GM04503 (cell line): ENCODE results near the gene PPP2R5B.

Source experiments
- DNase-seq: peaks from one replicate; pipeline ENCODE4 v3.0.0-alpha.2; 2012; ENCODE audit warnings: low read depth

PPP2R5B gene

DNA sequence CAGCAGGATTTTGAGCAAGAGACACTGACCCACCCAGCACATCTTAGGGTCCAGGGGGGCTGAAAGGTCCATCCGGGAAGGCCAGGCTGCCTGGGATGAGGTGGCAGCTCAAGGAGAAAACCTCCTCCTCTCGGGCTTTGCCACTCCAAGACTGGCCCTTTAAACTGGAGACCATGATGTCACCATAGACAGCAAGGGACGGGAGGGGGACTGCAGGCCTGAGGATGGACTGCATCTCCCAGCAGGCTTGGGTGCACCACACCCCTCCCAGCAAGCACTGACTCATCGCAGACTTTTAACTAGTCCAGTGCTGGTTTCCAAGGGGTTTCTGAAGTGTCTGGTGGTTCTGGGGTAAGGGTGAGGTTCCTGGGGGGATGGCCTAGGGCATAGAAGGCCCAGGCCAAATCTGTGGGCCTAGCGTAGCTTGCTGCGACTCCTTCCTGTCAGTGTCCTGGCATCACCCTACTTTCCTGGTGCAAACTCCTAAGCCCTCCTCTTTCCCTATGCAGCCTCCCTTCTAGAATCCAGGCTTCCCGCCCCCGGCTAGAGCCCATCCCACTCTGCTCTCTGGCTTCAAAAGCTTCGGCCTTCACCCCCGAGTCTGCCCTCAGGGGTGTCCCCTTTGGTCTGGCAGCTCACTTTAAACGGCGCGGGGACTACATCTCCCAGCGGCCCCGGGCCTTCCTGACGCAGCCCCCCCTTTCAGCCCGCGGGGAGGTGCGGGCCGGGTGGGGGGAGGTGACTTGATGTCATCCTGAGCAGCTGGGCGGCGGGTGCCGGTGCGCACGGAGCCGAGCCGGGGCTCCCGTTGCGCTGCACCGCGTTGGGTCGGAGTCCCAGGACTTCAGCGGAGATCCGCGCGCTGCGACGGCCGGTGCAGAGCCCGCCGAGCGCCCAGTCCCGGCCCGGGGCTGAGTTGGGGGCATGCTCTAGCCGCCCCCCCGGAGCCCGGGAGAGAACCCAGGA lies at the start of gene PPP2R5B:
Gene PPP2R5B, plus strand, starts transcription at position 746 of the 966 bp plus-strand sequence. CDS start 1,046 bp downstream, outside the sequence.
- DNase-seq = peak; percentile 77

DNA sequence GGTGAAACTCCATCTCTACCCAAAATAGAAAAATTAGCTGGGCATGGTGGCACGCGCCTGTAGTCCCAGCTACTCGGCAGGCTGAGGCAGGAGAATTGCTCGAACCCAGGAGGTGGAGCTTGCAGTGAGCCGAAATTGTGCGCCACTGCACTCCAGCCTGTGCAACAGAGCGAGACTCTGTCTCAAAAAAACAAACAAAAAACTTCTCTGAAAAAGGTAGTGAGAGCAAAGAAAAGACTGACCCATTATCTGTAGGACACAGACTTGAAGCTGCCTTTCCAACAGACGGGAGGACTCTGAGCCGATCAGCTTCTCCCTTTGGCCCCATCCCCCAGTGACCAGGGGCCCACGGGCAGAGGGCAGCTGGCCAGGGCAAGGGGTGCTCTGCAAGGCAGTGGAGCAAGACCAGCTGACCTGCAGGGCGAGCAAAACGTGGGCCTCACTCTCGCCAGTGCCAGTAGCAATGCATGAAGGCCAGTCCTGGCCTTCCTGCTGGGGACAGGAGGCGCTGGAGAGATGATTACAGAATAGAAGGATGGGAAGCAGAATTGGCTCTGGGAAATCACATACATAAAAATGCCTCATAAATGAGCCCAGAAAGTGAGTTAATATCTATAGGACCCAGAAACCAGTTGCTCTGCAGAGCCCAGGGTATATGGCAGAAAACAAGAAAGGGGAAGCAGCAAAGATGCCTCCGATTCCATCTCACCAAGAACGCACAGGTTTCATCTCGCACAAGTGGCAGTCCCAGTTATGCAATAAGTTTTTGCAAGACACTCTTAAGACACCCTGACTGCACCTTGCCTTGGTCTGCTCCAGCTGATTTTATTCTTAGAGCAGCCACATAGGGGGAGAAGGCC lies 48.9 kb upstream of the PPP2R5B start:
- DNase-seq = no peak

DNA sequence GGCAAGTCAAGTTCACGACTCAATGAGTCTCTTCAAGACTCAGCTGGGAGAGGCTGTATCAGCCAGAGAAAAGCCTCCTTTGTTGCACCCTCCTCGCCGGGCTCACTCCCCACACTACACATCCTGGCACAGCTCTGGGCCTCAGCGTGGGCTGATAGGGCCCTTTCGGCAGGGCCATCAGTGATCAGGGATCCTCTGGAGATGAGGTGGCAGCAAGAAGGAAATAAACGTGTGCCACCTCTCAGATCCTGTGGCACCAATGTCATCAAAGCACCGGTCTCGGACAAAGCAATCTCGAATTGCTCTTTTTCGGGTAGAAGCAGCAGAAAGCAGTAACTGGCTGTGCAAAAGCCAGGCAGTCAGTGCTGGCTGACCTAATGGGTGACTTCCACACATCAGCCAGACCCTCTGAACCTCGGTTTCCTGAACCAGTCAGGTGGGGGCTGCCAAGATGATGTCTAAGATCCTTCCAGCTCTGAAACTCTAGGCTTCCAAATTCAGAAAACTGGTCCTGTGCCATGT lies 48.2 kb upstream of the PPP2R5B start:
- no peak for DNase-seq

DNA sequence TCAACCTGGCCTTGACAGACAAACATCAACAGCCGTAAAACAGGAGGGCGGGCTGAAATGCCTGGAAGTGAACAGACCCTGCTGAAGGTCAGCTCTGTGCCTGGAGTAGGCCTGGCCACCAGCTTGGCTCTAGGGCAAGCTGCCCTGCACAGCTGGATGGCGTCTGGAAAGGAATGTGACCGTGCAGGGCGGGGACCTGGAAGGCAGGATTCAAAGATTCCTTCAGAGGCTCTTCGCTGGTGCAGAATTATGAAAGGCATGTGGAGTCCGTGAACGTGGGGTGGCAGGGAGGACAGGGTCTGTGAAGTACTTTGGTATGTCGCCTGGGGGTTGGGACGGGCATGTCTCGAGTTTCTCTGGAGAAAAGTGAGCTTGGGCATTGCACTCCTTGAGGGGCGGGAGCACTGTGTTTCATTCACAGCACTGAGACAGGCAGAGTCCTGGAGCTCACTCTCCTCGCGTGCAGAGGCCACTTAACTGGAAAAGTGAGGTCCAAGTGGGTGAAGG lies 47.6 kb upstream of the PPP2R5B start:
- DNase-seq = no peak

DNA sequence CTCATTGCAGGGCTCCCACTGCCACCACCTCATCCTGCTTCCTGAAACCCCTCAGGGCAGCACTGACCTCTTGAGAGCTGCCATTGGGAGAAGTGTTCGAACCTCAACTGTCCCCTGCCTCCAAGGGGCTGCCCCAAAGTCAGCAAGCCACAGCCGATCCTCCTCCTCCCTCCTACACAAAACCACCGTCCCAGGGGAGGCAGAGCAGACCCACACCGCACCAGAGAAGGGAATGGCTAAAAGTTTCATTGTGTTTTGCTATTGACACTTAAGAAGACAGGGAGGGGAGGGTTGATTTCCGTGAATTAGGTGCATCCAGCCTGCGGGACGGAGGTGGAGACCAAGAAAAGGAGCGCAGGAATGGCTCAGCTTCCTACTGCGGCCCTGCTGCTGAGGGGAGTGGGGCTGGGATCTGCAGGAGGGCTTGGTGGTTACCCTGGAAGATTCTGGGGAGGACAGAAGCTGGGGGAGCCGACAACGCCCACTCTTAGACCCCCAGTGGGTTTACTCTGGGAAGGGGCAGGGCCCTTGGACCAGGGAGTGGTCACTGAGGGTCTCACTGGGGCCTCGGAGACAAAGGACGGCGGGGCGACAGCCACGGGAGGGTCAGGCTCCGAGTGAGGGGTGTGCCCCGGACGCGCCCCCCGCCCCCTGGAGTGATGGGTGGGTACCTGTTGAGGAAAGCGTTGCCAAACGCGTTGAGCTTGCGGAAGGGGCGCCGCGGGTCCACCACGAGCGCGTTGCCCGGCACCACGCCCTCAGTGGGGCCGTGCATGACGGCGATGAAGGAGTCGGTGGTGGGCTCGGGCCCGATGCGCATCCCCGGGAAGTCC lies 46.9 kb upstream of the PPP2R5B start:
- no peak for DNase-seq

DNA sequence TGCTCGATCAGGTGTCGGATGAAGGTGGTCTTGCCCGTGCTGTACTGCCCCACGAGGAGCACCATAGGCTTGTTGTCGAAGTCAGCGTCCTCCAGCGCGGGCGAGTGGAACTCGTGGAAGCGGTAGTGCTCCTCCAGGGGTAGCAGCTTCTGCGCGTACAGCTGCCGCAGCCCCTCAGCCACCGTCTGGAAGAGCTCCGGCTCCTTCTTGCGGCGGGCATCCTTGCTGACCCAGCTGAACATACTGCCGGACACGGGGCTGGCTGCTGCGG lies 46.3 kb upstream of the PPP2R5B start:
- DNase-seq = no peak

DNA sequence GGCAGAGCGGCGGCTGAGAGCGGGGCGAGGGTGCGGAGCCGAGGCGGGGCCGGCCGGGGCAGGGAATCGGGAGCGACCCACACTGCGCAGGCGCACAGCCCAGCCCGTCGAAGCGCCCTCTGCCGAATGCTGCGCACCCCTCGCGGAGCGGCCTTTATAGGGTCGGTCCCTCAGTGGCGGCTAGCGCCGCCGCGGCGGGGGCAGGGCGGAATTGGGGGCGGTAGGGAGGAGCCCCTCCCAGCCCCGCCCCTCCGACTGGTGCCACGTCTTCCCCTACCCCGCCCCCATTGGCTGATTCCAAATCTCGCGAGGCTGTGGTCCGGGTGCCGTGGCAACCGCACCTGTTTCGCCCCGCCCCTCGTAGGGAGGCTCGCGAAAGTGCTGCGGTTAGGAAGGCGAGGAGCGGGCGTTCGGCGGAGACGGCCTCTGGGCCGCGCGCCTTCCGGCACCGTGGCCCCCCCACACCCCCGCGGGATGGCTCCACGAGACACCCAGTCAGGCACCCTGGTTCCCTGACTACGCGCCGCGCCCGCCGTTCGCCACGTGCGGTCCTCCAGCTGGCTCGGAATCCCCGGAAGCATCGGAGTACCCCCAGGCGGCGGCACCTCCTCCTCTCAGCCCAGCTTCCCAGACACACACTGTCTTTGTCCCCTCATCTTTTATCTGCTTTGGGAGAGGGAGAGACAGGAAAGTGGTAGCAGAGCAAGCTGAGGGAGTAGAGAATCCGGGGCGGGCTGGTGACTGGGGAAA lies 45.8 kb upstream of the PPP2R5B start, which contains the start of gene EHD1:
Gene EHD1, minus strand, starts transcription at position 128 of the 750 bp plus-strand sequence. CDS start 157 bp downstream, outside the sequence.
- DNase-seq = no peak

DNA sequence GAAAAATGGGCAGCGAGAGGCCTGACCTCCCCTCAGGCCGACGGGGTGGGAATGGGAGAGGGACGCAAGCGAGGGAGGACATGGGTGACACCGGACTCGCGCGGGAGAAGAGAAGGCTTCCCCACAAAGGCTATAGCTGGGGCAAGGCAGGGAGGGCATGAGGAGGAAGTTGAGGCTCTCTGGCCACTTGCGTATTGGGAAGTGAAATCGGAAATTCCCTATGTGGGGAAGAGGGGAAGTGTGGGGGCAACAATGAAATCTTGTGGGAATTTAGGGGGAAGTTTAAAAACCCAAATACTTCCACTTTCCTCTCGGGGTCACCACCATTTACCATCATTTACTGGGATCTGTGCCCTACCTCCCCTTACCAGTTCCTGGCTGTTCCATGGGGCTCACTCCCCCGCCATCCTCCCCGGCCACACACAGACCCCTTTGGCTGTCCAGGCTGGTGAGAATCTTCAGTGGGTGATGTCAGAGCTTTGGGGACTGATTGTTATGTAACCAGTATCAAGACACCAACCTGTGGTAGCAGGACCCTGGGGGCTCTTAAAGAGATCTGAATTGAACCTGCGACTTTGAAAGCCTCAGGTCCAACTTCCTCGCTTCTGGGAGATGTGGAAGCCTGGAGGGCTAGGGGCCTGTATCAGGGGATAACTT lies 45.1 kb upstream of the PPP2R5B start:
- no peak for DNase-seq

DNA sequence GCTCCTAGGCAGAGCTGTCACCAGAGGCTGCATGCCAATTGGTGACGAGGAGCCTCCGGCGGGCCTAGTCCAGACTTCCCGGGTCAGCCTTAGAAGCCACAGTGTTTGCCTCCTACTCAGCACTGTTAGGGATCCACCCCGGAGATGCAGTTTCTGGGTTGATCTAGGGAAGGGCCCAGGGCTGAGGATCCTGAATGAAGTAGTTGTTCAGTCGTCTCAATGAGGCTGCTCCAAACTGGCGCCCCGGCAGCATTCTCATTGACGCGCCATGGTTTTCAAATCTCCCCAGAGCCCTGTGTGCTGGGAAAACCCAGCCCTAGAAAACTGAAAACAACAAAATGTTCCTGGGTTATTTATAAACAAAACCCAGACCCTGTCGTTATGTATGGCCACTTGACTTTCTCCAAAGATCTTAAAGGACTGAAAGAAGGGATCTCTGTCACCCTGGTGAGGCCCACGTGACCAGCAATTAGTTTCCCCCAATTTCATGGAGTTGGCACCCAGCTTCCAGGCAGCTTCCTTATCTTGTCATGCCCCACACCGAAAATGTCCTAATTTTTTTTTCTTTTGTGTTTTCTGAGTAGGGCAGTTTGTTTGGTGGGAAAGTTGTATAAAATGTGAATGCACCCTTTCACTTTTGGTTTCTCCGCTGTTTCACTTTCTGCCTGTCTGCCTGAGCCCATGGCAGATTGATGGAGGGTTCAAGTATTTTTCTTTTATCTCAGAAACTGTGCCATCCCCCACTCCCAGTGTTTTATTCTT lies 44.1 kb upstream of the PPP2R5B start:
- DNase-seq = no peak

DNA sequence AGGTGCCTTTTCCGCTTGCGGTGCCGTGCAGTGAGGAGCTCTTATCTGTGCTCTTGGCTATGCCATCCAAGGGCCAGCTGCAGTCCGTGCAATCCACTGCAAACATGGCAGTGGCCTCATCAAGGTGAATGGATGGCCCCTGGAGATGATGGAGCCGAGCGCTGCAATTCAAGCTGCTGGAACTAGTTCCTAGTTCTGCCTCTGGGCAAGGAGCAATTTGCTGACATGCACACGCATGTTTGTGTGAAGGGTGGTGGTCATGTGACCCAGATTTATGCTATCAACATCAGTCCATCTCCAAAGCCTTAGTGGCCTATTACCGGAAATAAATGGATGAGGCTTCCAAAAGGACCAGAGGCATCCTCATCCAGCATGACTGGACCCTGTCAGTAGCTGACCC lies 43.0 kb upstream of the PPP2R5B start:
- no peak for DNase-seq

DNA sequence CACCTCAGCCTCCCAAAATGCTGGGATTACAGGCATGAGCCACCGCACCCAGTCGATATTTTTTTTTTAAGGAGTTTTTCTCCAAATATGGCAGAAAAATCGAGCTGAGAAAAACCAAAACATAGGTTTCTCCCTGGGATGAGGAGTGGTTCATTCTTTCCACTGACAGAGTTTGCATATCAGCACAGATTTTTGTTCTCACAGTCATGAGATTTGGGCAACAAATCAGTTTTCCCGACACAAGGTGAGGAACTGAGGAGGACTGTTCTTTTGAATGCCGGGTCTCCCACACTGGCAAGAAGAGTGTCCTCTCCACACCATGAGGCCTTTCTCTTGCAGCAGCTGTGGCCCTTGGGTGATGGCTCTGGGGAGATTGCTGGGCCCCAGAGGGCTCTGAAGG lies 42.2 kb upstream of the PPP2R5B start:
- DNase-seq = no peak

DNA sequence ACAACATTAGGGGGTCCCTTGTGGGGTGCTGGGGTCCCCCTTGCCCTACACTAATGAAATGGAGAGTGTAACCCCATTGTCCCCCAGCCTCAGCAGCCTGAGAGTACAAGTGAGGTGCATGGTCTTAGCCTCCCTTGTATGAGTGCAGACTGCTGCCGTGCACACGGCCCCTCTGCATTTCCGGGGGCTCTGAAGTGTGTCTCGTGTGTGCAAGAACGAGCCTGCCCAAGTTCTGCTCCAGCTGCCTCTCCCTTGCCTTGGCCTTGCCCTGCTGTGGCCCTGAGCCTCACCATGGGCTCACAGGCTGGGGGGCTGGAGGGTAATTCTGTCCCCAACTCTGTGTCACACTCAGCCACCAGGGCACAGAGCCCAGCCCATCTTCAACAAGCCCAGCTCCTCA lies 40.9 kb upstream of the PPP2R5B start:
- DNase-seq = no peak

DNA sequence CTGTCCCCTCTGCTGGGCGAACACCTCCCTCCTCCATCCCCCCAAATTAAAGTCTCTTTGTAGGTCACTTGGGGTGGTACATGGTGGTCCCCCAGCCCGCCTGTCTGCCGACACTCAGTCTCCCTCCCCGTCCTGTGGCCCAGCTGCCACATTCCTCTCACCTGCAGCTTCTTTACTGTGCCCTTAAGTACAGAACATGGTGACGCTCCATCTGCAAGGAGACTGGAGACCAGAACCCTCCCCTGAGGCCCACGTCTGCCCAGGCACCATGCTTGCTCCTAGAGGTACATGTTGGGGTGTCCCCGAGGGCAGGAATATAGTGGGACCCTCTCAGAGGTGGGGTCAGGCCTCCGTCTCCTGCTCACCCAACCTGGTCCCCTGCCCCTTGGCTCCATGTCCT lies 40.5 kb upstream of the PPP2R5B start:
- DNase-seq = no peak

DNA sequence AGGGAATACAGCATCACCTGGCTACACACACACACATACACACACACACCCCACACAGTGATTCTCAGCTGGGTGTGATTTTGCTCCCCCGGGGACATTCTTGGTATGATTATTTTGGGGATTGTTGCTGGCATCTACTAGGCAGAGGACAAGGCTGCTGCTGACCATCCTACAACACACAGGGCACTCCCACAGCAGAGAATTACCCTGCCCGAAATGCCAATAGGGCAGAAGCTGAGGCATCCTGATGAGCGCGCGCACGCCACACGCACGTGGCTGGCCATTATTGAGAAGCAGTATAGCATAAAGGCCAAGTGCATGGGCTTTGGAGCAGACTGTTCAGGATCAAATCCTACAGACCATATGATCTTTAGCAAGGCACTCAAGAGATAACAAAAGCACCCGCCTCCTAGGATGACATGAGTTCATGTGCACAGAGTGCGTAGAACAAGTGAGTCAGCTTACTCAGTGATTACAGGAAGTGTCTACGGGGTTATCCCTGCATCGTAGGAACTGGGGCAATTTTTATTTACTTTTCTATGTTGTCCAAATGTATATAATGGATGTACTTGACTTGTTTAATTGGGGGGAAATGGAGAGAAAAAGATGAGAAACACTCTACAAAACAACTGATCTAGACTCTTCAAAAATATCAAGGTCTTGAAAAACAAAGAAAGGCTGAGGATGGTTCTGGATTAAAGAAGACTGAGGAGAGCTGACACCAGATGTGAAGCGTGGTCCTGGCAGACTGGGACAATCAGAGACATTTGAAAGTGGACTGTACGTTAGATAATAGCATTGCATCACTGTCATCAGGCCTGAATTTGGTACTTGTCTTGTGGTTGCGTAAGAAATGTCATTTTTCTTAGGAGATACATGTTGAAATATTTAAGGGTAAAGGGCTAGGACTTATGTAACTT lies 38.9 kb upstream of the PPP2R5B start:
- no peak for DNase-seq

DNA sequence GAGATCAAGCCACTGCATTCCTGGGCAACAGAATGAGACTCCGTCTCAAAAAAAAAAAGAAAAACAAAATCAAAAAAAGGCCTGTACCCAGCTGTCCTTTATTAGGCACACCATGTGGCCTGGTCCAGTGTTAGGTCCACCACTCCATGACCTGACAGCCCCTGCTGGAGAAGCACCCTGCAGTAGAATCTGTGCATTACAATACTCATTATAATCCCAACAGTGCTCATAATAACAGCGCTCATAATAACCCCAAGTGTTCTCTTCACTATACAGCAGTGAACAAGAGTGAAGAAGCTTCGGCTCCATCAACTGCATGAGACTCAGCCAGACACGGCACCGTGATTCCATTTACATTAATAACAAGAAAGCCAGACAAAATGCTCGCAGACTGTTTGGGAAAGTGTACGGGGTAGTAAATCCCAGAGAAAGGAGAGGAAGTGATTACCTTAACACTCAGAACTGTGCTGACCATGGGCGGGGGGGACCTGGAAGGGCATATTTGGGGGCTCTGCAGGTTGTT lies 37.2 kb upstream of the PPP2R5B start:
- DNase-seq = no peak

DNA sequence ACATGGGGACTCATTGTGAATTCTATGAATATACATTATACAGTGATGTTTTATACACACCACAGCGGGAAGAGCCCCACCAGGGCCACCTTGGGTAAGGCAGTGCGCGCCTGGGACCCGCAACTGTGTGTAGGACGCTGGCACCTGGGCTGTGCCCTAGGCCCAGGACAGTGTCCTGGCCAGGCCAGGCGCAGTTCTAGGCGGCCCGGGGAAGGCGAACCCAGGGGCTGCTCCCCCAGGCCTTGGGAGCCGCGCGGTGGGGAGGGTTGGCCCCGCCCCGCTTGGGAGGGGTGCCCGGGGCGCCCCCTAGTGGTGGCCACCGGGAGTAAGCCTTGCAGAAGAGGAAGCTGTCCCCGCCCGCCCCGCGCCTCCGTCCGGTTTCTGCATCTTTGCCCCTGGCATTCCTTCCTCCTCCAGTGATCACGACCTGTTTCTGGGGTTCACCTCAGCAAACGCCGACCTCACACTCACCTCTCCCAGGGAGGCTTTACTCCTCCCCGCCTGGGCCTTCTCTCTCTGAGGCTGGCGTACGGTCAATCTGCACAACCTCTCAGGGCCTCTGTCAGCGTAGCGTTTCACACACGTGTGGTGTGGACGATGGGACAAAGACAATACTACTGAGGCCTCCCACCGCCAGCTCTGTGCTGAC lies 36.6 kb upstream of the PPP2R5B start:
- DNase-seq = no peak

DNA sequence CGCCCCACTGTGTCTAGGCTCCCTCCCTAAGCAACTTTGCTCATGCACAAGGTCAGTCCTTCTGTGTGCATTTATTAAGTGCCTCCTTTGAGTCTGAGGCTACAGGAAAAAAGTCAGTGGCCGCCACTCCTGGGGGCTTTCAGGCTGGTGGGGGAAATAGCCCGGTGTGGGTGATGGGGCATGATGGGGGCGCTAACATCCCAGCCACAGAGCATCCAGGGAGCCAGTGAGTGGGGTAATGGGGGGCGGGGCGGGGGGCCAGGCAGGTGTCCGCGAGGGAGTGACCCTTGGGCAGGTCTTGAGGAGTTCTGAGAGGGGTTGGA lies 36.1 kb upstream of the PPP2R5B start:
- DNase-seq = no peak
